HG03571 (cell line): Measurements from ENCODE around the gene CST3.

Source experiments
- ATAC-seq: cut with Tn5 transposase; IDR thresholded peaks from one replicate; pipeline ENCODE4 v1.9.1; 2021; ENCODE audit not compliant: unreplicated experiment

The CST3 gene

DNA sequence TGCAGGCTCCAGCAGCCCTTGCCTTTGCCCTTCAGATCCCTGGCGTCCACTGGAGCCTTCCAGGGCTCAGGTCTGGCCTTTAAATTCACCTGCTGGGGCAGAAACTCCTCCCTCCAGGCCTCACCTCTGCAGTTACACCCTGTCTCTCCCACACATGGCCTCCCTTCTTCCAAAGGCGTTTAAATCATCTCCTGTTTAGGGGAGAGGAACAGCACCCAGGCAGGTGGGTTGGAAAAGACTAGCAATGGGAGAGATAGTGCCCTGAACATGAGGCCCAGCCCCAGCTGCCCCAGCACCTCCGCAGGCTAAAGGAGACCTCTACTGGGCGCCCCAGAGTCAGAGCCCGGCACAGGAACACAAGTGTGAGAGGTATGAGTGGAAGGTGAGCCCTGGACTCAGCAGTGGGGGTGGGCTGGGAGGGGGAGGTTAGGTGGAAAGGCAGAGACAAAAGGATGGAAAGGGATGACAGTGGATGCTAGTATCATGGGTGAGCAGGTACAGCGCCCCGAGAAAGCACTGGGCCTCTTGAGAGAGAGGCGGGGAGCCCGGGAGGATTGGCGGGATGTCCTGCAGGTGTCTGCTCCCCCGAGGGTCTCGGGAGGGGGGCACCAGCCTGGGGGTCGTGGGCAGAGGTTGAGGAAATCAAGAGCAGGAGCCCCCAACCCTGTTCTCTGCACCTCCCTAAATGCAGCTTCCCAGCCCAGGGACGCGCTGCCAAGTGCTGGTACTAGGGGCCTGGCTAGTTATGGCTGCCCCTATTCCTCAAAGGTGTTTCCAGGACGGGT, 31.7 kb downstream of the CST3 start, which contains the start of gene CST9:
Gene CST9, minus strand, starts transcription at position 51 of the 785 bp plus-strand sequence. CDS start 53 bp downstream, outside the sequence.
- no peak for ATAC-seq

DNA sequence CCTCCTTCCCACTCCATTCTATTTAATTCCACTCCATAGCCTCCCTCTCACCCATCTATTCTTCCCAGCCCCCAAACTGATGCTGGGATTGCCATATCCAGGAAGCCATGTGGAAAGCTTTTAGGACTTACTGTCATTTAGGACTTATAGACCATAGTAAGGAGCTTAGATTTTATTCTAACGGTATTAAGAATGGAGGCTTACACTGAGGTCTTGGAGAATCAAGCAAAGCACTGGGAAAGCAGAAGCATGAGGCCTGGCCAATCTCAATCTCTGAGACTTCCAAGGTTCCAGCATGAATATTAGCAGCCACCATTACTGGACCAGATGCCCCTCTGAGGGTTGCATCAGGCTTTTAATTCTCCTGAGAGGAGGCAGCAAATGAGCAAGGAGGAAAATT, 33.4 kb downstream of the CST3 start:
- no peak for ATAC-seq

DNA sequence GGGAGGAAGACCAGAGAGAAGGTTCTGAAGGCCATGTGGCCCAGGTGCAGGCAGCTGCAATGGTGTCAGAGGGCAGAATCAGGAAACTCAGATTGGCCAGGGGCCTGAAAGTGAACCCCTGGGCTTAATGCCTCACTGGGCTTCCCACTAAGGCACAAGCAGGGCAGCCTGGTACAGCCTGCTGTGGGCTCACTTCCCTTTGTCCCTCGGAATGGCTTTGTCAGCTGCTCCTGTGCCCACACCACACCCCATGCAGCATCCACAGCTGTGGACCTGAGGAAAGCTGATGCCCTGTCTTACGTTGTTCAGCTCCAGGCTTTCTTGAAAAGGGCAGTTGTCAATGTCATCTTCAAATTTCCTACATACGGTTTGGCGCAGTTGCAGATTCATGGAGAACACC, 34.4 kb downstream of the CST3 start:
- no peak for ATAC-seq

DNA sequence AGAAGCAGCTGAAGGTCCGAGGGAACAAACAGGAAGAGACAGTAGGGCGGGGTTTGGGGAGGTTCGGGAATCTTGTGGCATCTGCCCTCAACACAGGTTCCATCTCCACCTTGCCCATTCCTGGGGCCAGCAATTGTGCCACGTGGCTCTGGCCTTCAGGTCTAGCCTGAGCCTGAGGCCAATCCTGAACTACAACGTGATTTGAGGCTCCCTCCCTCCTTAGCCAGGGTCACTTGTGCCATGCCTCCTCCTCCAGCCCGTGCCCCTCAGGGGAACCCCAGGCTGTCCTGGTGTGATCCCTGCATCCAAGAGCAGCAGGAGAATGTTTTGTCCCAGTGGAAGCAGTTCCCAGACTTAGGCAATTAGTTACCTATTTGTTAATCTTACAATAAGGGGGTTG, 35.1 kb downstream of the CST3 start:
- no peak for ATAC-seq

DNA sequence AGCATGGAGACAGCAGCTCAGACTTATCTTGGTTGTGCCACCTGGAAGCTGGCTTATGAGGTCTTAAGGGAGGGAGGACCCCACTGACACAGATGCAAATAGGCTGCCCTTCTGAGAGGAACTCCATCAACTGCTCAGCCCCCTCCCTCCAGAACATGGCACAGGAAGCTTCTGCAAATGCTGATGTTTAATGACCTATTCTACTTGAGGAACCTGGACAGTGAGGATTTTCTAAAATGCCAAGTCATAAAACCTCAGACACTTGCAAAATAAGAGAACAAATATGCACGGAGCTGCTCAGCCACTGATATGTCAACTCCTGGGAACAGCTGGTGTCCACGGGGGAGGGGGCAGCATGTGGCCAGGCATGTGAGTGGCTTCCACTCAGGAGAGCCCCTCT, 35.5 kb downstream of the CST3 start:
- no peak for ATAC-seq

DNA sequence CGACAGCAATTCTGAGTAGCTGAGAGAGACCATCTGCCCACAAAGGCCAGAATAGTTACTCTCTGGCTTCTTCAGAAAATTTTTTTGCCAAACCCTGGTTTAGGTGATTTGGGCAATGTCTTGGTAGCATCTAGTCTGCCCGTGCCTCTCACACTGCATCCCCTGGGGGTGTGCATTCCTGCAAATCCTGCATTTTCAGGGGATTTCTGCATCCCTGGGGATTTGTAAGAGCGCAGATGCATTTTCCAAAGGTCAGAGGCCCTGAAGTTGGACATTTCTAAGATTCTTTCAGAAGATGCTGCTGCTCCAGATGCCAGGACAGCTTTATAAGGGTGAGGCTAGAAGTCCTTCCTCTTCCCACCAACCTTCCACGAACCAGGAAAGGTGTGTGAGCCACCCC, 36.0 kb downstream of the CST3 start:
- no peak for ATAC-seq

DNA sequence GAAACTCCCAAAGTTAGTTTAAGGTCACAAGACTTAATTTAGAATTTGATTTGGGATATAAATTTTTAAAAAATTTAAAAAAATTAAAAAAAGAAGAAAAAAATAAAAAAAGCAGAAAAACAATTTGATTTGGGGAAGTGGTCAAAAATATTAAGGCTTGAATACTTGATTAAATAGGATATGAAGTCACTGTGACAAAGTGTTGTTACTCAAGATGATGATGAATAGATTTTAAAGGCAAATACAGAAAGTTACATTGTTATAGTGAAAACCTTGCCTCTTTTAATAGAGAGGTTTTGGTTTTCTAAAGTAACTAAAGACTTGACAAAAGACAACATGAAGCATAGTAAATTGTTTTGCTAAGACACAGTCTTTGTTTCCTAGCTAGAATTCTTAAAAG, 39.3 kb downstream of the CST3 start:
- no peak for ATAC-seq

DNA sequence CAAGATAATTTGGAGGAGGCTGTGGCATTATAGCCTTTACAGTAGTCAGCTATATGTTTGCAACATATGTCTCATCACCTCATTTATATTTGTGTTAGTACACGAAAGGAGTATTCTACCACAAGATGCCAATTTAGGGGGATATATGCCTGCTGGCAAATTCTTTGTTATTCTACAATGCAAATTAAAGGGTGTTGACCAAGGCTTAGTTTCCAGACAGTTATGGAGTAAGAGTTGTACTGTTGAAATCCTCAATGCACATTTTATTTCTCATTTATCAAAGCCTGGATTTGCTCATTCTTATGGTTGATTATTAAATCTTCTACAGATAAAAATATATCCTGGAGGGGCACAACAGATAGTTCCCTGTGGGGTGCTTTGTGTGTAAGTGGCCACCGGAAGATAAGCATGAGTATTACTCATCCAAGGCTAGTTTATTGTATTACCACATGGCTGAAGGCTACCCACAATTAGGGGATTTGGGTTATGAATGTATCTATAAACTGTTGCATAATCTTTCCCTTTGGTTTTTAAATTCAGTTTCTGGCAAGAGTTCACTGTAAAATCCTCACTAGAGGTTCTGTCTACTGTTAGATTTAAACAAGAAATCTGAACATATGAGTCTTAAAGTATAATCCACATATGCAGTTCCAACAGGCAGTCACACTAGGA, 41.0 kb downstream of the CST3 start:
- ATAC-seq, result no peak

DNA sequence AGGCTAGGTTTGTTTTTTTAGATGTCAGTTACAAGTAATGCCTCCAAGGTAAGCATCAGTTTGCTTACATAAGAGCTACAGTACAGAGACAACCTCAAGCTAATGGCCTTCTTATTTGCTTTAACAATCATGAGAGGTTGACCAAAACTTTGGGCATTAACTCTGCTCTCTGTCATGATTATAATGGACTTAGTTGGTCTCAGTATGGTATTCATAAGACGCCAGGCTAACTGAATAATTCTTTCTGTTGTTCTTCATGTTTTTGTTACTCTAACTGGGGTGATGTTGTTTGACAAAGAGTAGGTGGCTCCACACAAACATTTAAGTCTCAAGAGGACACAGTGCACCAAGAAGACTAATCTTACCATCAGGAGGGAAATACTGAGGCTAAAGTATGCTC, 41.8 kb downstream of the CST3 start:
- ATAC-seq, result no peak

DNA sequence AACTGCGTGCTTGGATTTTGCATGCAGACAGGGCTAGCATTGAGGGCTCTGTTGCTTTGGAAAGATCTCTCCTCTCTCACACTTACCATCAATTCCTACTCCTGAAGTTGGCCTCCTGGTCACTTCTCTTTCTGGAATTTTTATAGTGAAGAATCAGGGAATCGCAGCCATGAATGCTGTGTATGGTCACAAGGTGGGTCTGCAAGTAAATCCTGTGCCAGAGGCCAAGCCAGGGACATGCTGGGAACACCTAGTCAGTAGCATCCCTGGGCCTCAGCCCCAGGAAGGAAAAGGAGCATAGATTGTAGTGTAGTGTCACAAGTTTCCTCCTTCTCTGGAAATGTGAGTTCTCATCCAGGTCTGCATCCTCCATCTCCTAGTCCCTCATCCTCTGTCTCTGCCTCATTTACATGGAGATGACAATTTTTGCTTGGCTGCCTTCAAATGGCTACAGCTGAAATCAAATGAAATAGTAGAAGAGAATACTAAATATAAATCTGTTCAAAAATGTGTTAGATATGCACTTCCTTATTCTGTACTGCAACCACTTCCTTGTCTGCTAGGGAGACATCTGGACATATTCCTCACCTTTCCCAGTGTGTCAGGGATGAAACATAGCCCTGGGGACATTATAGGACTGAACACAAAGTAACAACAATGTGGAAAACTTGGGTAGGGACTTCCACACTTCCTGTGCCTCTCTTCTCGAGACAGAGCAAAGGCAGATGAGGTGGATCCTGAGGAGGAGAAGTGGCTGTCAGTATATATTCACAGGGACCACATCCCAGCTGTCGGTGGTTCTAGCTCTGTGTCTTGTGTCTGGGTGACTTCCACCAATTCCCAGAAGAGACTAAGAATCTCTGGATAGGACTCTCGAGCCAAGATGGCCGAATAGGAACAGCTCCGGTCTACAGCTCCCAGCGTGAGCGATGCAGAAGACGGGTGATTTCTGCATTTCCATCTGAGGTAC, 49.0 kb downstream of the CST3 start:
- ATAC-seq, result no peak

DNA sequence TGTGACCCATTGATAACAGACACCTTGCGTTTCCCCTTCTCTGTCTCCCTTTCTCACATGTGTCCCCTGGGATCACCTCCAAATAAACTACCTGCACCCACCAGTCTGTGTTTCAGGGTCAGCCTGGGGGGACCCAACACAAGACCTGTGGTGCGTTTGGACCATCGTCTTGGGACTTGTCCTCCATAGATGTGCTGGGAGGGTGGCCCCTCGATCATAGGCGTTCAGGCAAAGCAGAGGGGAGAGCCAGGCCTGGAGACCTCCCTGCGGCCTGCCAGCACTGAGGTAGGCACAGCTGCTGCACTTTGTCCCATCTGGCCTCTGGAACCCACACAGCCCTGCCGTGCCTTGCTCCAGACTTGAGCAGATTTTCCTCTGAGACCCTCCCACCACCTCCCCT, 50.1 kb downstream of the CST3 start:
- no peak for ATAC-seq

DNA sequence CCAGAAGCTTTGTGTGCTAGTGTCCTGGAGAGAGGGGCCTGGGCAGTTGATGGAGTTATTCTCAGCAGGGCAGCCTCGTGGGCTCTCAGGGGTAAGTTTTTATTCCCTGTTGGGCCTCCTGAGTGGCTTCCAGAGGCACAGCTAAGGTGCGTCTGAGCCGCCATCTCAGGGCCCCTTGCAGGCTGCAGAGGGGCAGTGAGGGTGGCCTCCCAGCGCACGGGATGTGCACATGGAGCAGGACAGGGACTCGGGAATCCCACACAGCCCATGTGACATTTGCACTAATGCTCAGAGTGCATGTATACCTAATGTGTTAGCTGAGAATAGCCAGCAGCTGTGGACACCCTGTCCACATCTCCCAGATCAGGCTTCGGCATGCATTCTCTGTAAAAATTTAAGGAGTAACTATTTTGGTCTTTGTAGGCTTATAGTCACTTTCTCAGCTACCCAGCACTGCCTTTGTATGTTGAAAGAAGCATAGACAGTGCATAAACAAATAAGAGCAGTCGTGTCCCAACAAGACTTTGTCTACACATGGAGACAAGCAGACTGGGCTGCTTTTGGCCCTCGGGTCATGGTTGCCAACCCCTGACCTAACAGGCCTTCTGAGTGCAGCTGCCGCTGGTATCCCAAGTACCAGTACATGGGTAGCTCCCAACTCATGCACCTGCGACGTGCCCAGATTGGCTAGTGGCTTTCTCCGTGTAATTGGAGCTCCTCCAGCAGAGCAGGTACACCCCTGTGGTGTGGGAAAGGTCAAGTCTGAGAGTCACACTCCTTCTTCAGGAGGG, 50.8 kb downstream of the CST3 start:
- ATAC-seq, result no peak

DNA sequence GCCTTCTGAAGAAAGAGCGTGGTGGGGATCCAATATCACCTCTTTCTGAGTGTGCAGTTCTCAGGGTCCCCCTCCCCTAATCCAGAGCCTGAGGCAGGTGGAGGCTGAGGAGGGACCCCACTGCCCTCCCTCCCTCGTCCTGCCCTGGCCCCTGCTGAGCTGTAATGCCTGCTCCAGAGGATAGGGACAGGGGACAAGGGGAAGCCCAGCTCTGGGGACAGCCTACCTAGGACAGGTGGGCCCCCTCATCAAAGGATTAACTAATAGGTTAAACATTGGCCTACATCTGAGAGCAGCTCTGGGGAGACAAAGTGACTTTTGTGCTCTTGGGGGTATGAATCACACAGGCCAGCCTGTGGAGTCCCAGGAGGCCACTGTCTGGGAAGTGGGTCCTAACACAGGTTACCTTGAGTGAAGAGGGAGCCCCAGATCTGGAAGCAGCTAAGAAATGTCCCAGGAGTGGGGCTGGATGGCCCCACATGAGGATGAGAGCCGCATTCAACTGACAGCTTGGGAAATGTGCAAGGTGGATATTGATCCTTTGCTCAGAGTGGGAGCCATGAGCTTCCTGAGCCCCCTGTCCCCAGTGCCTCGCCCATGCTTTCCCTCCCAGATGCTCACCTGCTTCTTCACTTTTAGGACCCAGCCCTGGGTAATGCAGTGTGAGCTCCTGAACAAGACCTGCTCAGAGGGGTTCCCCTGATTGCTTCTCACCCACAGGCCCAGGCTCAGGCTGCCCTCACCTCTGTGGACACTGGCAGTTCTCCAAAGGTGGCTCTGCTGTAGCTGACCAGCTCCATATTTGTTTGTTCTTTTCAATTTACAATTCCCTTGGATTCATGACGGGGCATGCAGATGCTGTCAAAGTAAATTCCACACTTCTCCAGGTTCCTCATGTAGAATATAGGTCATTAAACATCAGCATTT, 51.7 kb downstream of the CST3 start:
- no peak for ATAC-seq

DNA sequence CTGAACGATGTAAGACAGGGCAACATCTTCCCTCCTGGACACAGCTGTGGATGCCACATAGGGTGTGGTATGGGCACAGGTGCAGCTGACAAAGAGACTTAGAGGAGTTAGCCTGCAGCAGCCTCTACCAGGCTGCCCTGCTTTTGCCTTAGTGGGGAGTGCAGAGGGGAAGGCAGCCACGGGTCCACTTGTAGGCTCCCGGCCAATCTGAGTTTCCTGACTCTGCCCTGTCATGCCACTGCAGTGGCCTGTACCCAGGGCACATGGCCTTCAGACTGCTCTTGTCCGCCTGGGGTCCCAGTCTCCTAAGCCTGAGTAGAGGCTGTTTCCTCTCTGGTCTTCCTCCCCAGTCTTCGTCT, 52.3 kb downstream of the CST3 start:
- ATAC-seq, result no peak

DNA sequence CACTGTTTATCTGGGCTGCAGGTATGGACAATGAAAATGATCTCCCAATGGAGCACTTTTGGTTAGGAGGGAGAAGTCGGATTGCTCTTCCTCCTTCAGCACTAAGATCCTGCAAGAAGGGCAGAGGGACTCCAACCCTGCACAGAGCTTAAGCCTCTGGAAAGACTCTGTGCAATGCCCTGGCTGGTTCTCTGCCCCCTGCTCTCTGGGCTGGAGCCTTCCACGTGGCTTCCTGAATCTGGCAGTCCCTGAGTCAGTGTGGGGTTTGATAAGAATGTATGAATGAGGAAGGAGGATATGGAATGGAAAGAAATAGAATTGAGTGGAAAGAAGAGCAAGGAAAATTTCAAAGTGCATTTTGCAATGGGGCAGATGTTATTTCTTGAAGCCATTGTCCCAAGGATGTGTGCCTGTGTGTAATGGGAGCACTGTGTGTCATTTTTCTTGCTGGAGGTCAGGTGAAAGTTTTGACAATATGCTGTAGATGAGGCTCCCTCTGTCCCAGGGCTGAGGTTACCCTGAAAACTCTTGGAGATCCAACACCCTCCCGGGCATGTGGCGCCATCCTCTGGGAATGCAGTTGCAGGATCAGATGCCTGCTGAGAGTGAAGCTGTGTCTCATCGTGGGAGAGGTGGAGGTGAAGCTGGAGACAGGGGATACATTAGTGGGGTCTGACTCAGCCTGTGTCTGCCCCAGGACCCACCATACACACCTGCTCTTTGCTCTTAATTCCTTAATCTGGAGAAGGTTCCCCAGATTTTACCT, 53.1 kb downstream of the CST3 start:
- no peak for ATAC-seq
